ENCODE measurements around the gene VIPR2.

Gene VIPR2

GRCh38 chr7:159060440-159060839 lies 84.2 kb downstream of the VIPR2 start:
- Histone ChIP-seq H3K4me3 (ENCODE audit: low read depth in 1 of 2, low read length in 1 of 2) (no peak overlapping the region), H3K27ac (no peak overlapping the region), H3K27me3 (peaks cover 45% of the 10 kb centered on the region), H3K36me3 (no peaks in the 10 kb centered on the region), H3K9me3 (no peaks in the 10 kb centered on the region), H3K4me1 (ENCODE audit: control insufficient read depth in 1 of 2, insufficient read depth in 1 of 2, low read depth in 1 of 2, low read length in 1 of 2) (no peaks in the 10 kb centered on the region)
- TF ChIP-seq CTCF (IDR thresholded peaks at IDR 0.05), result no peak

- Histone ChIP-seq H3K4me1 (ENCODE audit: control insufficient read depth in 1 of 2, insufficient read depth in 1 of 2, low read depth in 1 of 2, low read length in 1 of 2) (no peaks in the 10 kb centered on the region), H3K9me3 (no peaks in the 10 kb centered on the region), H3K36me3 (no peaks in the 10 kb centered on the region), H3K27me3 (peaks cover 45% of the 10 kb centered on the region), H3K27ac (no peak overlapping the region), H3K4me3 (ENCODE audit: low read depth in 1 of 2, low read length in 1 of 2) (no peak overlapping the region)
- no peak for TF ChIP-seq CTCF (IDR thresholded peaks at IDR 0.05)
Observed at GRCh38 chr7:159059629-159060028, 85.0 kb downstream of the VIPR2 start.

- no peaks in the 10 kb centered on the region for H3K4me1 ChIP-seq (ENCODE audit: control insufficient read depth in 1 of 2, insufficient read depth in 1 of 2, low read depth in 1 of 2, low read length in 1 of 2)
- TF ChIP-seq CTCF (IDR thresholded peaks at IDR 0.05), result no peak
- no peaks in the 10 kb centered on the region for H3K36me3 ChIP-seq
- no peak overlapping the region for H3K4me3 ChIP-seq (ENCODE audit: low read depth in 1 of 2, low read length in 1 of 2)
- peaks cover 45% of the 10 kb centered on the region for H3K27me3 ChIP-seq
- no peaks in the 10 kb centered on the region for H3K9me3 ChIP-seq
- no peak overlapping the region for H3K27ac ChIP-seq
Observed at GRCh38 chr7:159057647-159058046, 87.0 kb downstream of the VIPR2 start.

GRCh38 chr7:159056737-159057136 lies 87.9 kb downstream of the VIPR2 start:
- TF ChIP-seq CTCF (IDR thresholded peaks at IDR 0.05), result no peak
- Histone ChIP-seq H3K27me3 (peaks cover 37% of the 10 kb centered on the region), H3K4me1 (ENCODE audit: control insufficient read depth in 1 of 2, insufficient read depth in 1 of 2, low read depth in 1 of 2, low read length in 1 of 2) (no peaks in the 10 kb centered on the region), H3K36me3 (no peaks in the 10 kb centered on the region), H3K27ac (no peak overlapping the region), H3K4me3 (ENCODE audit: low read depth in 1 of 2, low read length in 1 of 2) (no peak overlapping the region), H3K9me3 (no peaks in the 10 kb centered on the region)

GRCh38 chr7:159051916-159052315 lies 92.8 kb downstream of the VIPR2 start:
- Histone ChIP-seq H3K4me1 (ENCODE audit: control insufficient read depth in 1 of 2, insufficient read depth in 1 of 2, low read depth in 1 of 2, low read length in 1 of 2) (no peaks in the 10 kb centered on the region), H3K4me3 (ENCODE audit: low read depth in 1 of 2, low read length in 1 of 2) (no peak overlapping the region), H3K27ac (no peak overlapping the region), H3K9me3 (no peaks in the 10 kb centered on the region), H3K36me3 (no peaks in the 10 kb centered on the region), H3K27me3 (peaks cover 12% of the 10 kb centered on the region)
- no peak for TF ChIP-seq CTCF (IDR thresholded peaks at IDR 0.05)

- Histone ChIP-seq H3K36me3 (no peaks in the 10 kb centered on the region), H3K4me1 (ENCODE audit: control insufficient read depth in 1 of 2, insufficient read depth in 1 of 2, low read depth in 1 of 2, low read length in 1 of 2) (no peaks in the 10 kb centered on the region), H3K4me3 (ENCODE audit: low read depth in 1 of 2, low read length in 1 of 2) (no peak overlapping the region), H3K9me3 (no peaks in the 10 kb centered on the region), H3K27ac (no peak overlapping the region), H3K27me3 (peaks cover 14% of the 10 kb centered on the region)
- no peak for TF ChIP-seq CTCF (IDR thresholded peaks at IDR 0.05)
Observed at GRCh38 chr7:159050704-159051103, 94.0 kb downstream of the VIPR2 start.

Data from neutrophil (primary cell).